Measurements from ENCODE around the gene IMPA2. TPM values are rescaled to one million over a fixed set of nuclear protein-coding genes. Genes with fewer than 3 reads are reported as not detected.

Gene IMPA2
- total and polyA plus RNA-seq, 10 of the 15 experiments (the other 5 are each of a cell fraction or from before 2014, with no cell fraction given) = 0.24 to 21.0 (median 11.4) TPM

DNA sequence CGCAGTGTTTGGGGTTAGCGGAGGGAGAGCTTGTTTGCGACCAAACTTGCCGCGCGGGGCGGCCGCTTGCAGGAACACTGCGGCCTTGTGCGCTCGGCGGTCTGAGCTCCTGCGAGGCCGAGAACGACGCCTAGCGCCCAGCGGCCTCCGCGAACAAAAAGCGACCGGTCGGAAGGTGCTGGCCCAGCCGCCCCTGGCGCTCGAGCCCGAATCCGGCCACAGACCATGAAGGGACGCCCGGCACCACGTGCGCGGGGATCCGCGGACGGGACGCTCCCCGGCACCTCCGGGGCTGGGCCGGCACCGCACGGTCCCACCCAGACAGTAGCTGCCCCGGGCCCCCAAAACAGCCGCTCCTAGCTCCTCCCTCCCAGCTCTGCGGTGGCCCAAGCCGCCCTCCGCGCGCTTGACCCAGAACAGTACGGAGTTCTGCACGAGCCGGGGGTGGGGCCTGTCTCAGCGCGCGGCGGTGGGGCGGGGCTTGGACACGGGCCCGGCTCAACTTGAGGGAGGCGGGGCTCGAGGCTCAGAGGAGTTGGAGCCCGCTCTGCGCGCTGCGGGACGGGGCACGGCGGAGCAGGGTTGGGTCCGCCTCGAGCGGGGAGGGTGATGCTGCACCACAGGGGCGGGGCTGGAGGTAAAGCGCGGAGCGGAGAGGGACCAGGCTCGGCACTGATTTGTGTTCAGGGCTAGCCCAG is 664 bp upstream of the IMPA2 start (continued):
- no peak for TF ChIP-seq BACH1 (IDR thresholded peaks at IDR 0.05; ENCODE audit: borderline replicate concordance)
- no peak for TF ChIP-seq NFYB (IDR thresholded peaks at IDR 0.05; ENCODE audit: insufficient read depth, low read depth, low read length)
- TF ChIP-seq KDM1A (IDR thresholded peaks at IDR 0.05; ENCODE audit: borderline replicate concordance) = no peak
- TF ChIP-seq, protein P1, sequence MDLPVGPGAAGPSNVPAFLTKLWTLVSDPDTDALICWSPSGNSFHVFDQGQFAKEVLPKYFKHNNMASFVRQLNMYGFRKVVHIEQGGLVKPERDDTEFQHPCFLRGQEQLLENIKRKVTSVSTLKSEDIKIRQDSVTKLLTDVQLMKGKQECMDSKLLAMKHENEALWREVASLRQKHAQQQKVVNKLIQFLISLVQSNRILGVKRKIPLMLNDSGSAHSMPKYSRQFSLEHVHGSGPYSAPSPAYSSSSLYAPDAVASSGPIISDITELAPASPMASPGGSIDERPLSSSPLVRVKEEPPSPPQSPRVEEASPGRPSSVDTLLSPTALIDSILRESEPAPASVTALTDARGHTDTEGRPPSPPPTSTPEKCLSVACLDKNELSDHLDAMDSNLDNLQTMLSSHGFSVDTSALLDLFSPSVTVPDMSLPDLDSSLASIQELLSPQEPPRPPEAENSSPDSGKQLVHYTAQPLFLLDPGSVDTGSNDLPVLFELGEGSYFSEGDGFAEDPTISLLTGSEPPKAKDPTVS (IDR thresholded peaks at IDR 0.05; ENCODE audit: low read depth, low read length) = no peak
- no peak for TF ChIP-seq CBX3 (IDR thresholded peaks at IDR 0.05; ENCODE audit: borderline replicate concordance, low read depth)
- TF ChIP-seq MYC (IDR thresholded peaks at IDR 0.05; ENCODE audit: insufficient read depth, insufficient read length, insufficient replicate concordance, low read length, severe bottlenecking) = peak; percentile 66
- TF ChIP-seq, protein P2, sequence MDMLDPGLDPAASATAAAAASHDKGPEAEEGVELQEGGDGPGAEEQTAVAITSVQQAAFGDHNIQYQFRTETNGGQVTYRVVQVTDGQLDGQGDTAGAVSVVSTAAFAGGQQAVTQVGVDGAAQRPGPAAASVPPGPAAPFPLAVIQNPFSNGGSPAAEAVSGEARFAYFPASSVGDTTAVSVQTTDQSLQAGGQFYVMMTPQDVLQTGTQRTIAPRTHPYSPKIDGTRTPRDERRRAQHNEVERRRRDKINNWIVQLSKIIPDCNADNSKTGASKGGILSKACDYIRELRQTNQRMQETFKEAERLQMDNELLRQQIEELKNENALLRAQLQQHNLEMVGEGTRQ (IDR thresholded peaks at IDR 0.05; ENCODE audit: borderline replicate concordance, low read depth, low read length) = no peak
- TF ChIP-seq, protein P3, sequence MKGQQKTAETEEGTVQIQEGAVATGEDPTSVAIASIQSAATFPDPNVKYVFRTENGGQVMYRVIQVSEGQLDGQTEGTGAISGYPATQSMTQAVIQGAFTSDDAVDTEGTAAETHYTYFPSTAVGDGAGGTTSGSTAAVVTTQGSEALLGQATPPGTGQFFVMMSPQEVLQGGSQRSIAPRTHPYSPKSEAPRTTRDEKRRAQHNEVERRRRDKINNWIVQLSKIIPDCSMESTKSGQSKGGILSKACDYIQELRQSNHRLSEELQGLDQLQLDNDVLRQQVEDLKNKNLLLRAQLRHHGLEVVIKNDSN (IDR thresholded peaks at IDR 0.05; ENCODE audit: borderline replicate concordance, extremely low read length, insufficient read depth, low read depth, low read length) = peak; percentile 63
- no peak for TF ChIP-seq DPF2 (IDR thresholded peaks at IDR 0.05)
- no peak for TF ChIP-seq POU2F2 (IDR thresholded peaks at IDR 0.05; ENCODE audit: borderline replicate concordance, low read depth, low read length)
- TF ChIP-seq, protein P4, sequence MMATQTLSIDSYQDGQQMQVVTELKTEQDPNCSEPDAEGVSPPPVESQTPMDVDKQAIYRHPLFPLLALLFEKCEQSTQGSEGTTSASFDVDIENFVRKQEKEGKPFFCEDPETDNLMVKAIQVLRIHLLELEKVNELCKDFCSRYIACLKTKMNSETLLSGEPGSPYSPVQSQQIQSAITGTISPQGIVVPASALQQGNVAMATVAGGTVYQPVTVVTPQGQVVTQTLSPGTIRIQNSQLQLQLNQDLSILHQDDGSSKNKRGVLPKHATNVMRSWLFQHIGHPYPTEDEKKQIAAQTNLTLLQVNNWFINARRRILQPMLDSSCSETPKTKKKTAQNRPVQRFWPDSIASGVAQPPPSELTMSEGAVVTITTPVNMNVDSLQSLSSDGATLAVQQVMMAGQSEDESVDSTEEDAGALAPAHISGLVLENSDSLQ (IDR thresholded peaks at IDR 0.05) = no peak
- TF ChIP-seq, protein P5, sequence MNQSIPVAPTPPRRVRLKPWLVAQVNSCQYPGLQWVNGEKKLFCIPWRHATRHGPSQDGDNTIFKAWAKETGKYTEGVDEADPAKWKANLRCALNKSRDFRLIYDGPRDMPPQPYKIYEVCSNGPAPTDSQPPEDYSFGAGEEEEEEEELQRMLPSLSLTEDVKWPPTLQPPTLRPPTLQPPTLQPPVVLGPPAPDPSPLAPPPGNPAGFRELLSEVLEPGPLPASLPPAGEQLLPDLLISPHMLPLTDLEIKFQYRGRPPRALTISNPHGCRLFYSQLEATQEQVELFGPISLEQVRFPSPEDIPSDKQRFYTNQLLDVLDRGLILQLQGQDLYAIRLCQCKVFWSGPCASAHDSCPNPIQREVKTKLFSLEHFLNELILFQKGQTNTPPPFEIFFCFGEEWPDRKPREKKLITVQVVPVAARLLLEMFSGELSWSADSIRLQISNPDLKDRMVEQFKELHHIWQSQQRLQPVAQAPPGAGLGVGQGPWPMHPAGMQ (IDR thresholded peaks at IDR 0.05; ENCODE audit: borderline replicate concordance) = no peak
- TF ChIP-seq, protein P6, sequence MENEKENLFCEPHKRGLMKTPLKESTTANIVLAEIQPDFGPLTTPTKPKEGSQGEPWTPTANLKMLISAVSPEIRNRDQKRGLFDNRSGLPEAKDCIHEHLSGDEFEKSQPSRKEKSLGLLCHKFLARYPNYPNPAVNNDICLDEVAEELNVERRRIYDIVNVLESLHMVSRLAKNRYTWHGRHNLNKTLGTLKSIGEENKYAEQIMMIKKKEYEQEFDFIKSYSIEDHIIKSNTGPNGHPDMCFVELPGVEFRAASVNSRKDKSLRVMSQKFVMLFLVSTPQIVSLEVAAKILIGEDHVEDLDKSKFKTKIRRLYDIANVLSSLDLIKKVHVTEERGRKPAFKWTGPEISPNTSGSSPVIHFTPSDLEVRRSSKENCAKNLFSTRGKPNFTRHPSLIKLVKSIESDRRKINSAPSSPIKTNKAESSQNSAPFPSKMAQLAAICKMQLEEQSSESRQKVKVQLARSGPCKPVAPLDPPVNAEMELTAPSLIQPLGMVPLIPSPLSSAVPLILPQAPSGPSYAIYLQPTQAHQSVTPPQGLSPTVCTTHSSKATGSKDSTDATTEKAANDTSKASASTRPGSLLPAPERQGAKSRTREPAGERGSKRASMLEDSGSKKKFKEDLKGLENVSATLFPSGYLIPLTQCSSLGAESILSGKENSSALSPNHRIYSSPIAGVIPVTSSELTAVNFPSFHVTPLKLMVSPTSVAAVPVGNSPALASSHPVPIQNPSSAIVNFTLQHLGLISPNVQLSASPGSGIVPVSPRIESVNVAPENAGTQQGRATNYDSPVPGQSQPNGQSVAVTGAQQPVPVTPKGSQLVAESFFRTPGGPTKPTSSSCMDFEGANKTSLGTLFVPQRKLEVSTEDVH (IDR thresholded peaks at IDR 0.05; ENCODE audit: low read depth, partially characterized antibody) = no peak
- TF ChIP-seq, protein P7, sequence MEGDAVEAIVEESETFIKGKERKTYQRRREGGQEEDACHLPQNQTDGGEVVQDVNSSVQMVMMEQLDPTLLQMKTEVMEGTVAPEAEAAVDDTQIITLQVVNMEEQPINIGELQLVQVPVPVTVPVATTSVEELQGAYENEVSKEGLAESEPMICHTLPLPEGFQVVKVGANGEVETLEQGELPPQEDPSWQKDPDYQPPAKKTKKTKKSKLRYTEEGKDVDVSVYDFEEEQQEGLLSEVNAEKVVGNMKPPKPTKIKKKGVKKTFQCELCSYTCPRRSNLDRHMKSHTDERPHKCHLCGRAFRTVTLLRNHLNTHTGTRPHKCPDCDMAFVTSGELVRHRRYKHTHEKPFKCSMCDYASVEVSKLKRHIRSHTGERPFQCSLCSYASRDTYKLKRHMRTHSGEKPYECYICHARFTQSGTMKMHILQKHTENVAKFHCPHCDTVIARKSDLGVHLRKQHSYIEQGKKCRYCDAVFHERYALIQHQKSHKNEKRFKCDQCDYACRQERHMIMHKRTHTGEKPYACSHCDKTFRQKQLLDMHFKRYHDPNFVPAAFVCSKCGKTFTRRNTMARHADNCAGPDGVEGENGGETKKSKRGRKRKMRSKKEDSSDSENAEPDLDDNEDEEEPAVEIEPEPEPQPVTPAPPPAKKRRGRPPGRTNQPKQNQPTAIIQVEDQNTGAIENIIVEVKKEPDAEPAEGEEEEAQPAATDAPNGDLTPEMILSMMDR (IDR thresholded peaks at IDR 0.05 in 2 of 3, conservative IDR thresholded peaks at IDR 0.05 in 1 of 3; ENCODE audit: control insufficient read depth in 2 of 3, extremely low read depth in 1 of 3, insufficient read depth in 1 of 3, low read depth in 3 of 3, low read length in 3 of 3) = peak in 2 of 3 experiments; percentile 9 to 22; a peak in 2 of 6 replicates
- TF ChIP-seq HDGF (IDR thresholded peaks at IDR 0.05) = no peak
- TF ChIP-seq EED (IDR thresholded peaks at IDR 0.05; ENCODE audit: low read depth) = no peak

Measured in GM12878 (cell line).